ENCODE results near the gene ADAMTS17.

Gene ADAMTS17

GRCh38 chr15:99995543-99995942 lies 346.2 kb downstream of the ADAMTS17 start:
- H3K27me3 ChIP-seq (ENCODE audit: insufficient read depth, low read length, poor library complexity, severe bottlenecking): no peaks in the 10 kb centered on the region
- no peak overlapping the region for H2AFZ ChIP-seq (ENCODE audit: low read length)
- no peaks in the 10 kb centered on the region for H4K20me1 ChIP-seq (ENCODE audit: insufficient read depth, low read length, poor library complexity, severe bottlenecking)
- no peak overlapping the region for H3K4me3 ChIP-seq (ENCODE audit: low read length, poor library complexity, severe bottlenecking)
- H3K4me1 ChIP-seq (ENCODE audit: insufficient read depth, low read length, poor library complexity, severe bottlenecking): no peaks in the 10 kb centered on the region
- no peaks in the 10 kb centered on the region for H3K79me2 ChIP-seq (ENCODE audit: insufficient read depth, low read length)
- no peak for TF ChIP-seq EZH2phosphoT487 (IDR thresholded peaks at IDR 0.05; ENCODE audit: borderline replicate concordance)
- no peaks in the 10 kb centered on the region for H3F3A ChIP-seq (ENCODE audit: low read depth)
- no peaks in the 10 kb centered on the region for H3K9me3 ChIP-seq (ENCODE audit: insufficient read depth, low read depth, low read length)
- H3K4me2 ChIP-seq (ENCODE audit: low read depth, low read length, poor library complexity, severe bottlenecking): no peak overlapping the region
- H3K36me3 ChIP-seq (ENCODE audit: insufficient read depth, low read length): no peaks in the 10 kb centered on the region
- H3K9me2 ChIP-seq (replicated peaks; ENCODE audit: low read depth, low read length): no peaks in the 10 kb centered on the region
- no peak overlapping the region for H3K9ac ChIP-seq (ENCODE audit: low read depth, low read length, poor library complexity, severe bottlenecking)

- Histone ChIP-seq H3K9me3 (ENCODE audit: insufficient read depth, low read depth, low read length) (no peaks in the 10 kb centered on the region), H3K4me2 (ENCODE audit: low read depth, low read length, poor library complexity, severe bottlenecking) (no peak overlapping the region), H3K4me1 (ENCODE audit: insufficient read depth, low read length, poor library complexity, severe bottlenecking) (no peaks in the 10 kb centered on the region), H3K27me3 (ENCODE audit: insufficient read depth, low read length, poor library complexity, severe bottlenecking) (no peaks in the 10 kb centered on the region), H3K36me3 (ENCODE audit: insufficient read depth, low read length) (no peaks in the 10 kb centered on the region), H3K79me2 (ENCODE audit: insufficient read depth, low read length) (no peaks in the 10 kb centered on the region), H3K9ac (ENCODE audit: low read depth, low read length, poor library complexity, severe bottlenecking) (no peak overlapping the region), H3K9me2 (replicated peaks; ENCODE audit: low read depth, low read length) (no peaks in the 10 kb centered on the region), H4K20me1 (ENCODE audit: insufficient read depth, low read length, poor library complexity, severe bottlenecking) (no peaks in the 10 kb centered on the region), H3F3A (ENCODE audit: low read depth) (no peaks in the 10 kb centered on the region), H3K4me3 (ENCODE audit: low read length, poor library complexity, severe bottlenecking) (no peak overlapping the region), H2AFZ (ENCODE audit: low read length) (no peak overlapping the region)
- TF ChIP-seq CTCF (conservative IDR thresholded peaks at IDR 0.05; ENCODE audit: low read length): no peak
- no peak for TF ChIP-seq EZH2phosphoT487 (IDR thresholded peaks at IDR 0.05; ENCODE audit: borderline replicate concordance)
Measured at GRCh38 chr15:99994849-99995248, 346.9 kb downstream of the ADAMTS17 start.

GRCh38 chr15:99993681-99994131 lies 348.1 kb downstream of the ADAMTS17 start:
- no peaks in the 10 kb centered on the region for H3K79me2 ChIP-seq (ENCODE audit: insufficient read depth, low read length)

More at GRCh38 chr15:99993681-99994131, 348.1 kb downstream of the ADAMTS17 start:
- Histone ChIP-seq H4K20me1 (ENCODE audit: insufficient read depth, low read length, poor library complexity, severe bottlenecking) (no peaks in the 10 kb centered on the region), H3K4me2 (ENCODE audit: low read depth, low read length, poor library complexity, severe bottlenecking) (no peak overlapping the region), H3K9me3 (ENCODE audit: insufficient read depth, low read depth, low read length) (no peaks in the 10 kb centered on the region), H3F3A (ENCODE audit: low read depth) (no peaks in the 10 kb centered on the region), H3K9me2 (replicated peaks; ENCODE audit: low read depth, low read length) (no peaks in the 10 kb centered on the region), H2AFZ (ENCODE audit: low read length) (no peak overlapping the region), H3K9ac (ENCODE audit: low read depth, low read length, poor library complexity, severe bottlenecking) (no peak overlapping the region), H3K27me3 (ENCODE audit: insufficient read depth, low read length, poor library complexity, severe bottlenecking) (no peaks in the 10 kb centered on the region), H3K4me3 (ENCODE audit: low read length, poor library complexity, severe bottlenecking) (no peak overlapping the region), H3K4me1 (ENCODE audit: insufficient read depth, low read length, poor library complexity, severe bottlenecking) (no peaks in the 10 kb centered on the region), H3K36me3 (ENCODE audit: insufficient read depth, low read length) (no peaks in the 10 kb centered on the region)
- TF ChIP-seq CTCF (conservative IDR thresholded peaks at IDR 0.05; ENCODE audit: low read length): no peak
- TF ChIP-seq EZH2phosphoT487 (IDR thresholded peaks at IDR 0.05; ENCODE audit: borderline replicate concordance): no peak
